Skin of body (tissue), 2 donors: Measurements from ENCODE around the gene SYNE3. TPM values are rescaled to one million over a fixed set of nuclear protein-coding genes. Genes with fewer than 3 reads are reported as not detected.
"Not testable (repeated sequence)": the region's sequence is repeated elsewhere in the genome, so short reads cannot be mapped to it uniquely, and the experiment has no call there.

Experiments
- DNase-seq: peaks from one replicate; lab custom pipeline; 2025; lab: John Stamatoyannopoulos, UW
- total RNA-seq: library from RNA; depleted of rRNA; stranded (reverse); fragments of >200 nt; gene quantifications from one replicate; pipeline ENCODE4 v1.2.3, GENCODE V29; 2014

Gene SYNE3
- total RNA-seq, 1 donor from 2014 or later, result 13.9 TPM

DNA sequence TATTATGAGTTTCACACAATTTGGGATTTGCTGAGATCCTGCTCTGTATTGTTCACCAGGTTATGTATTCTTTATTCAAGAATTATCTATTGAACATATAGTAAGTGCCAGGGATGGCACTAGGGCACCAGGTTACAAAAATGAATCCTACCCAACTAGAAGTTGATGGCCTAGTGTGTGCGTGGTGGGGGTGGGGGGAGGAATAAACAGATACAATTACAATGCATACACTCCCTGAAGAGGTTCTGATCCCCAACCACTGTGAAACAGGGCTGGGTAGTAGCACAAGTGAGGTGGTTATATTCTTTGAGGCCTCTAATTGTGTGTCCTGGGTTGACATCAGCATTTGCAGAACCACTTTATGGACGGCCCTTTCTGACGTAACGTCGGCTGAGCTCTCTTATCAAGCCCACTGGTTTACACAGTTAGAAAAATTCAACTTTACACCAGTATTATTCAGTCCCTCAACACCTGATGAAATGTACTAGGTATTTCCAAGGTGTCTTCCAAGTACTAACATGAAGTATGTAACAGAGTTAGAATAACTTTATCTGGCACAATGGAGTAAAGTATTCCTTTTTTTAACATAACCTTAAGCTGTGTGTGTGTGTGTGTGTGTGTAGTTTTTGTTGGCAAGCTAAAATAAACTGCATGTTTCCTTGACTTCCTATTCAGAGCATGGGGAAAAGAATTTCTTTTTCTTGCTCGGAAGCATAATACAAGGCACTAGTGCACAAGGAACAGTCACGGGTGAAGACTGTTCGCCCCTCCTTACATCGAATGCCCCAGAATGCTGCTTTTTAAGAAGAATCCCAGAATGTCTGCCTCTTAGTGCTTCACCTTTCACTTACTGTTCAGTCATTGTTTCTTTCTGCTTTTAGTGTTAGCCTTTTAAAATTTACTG lies 10.3 kb upstream of the SYNE3 start:
- DNase-seq, result no peak

DNA sequence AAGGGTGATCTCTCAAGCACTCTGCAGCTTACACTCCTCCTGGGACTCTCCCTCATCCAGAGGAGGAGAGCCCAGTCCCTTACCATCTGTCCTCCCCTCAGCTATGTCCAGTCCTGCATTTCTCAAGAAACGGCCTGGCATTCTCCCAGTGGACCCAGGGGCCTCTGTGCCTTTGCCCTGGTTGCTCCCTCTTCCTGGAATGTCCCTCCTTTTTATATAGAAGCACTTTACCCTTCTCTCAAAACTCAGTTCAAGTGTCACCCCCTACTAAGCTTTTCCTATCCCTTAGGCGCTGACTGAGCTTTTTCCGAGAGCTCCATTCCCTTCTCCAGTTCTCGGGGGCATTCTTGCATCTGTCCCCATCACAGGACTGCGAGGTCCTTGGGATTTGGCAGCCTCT lies 9.5 kb upstream of the SYNE3 start:
- no peak for DNase-seq

DNA sequence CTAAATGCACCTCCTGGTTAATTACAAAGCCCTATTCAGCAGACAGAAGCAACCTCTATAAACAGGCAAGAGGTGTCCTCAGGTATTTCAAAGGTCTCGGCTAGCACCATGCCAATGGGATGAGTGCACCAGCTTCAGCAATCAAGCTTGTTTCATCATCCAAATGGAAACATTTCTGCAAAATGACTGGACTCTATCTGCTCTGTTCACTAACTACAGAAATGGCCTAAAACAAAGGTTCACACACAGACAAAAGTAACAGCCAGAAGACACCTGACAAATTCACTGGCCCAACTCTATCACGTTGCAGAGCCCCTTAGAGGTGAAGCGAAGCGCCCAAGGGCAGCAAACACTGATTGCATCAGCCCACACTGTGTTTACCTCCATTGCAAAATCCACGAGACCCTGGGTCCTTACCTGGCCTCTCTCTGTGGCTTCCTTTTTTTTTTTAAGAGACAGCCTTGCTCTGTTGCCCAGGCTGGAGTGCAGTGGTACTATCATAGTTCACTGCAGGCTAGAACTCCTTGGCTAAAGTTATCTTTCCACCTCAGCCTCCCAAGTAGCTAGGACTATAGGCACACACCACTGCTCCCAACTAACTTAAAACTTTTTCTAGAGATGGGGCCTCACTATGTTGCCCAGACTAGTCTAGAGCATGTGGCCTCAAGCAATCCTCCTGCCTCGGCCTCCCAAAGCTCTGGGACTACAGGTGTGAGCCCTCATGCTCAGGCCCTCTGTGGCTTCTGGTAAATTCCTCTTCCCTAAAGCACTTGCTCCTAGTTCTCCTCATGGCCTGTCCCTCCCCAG lies 8.5 kb upstream of the SYNE3 start:
- no peak for DNase-seq

DNA sequence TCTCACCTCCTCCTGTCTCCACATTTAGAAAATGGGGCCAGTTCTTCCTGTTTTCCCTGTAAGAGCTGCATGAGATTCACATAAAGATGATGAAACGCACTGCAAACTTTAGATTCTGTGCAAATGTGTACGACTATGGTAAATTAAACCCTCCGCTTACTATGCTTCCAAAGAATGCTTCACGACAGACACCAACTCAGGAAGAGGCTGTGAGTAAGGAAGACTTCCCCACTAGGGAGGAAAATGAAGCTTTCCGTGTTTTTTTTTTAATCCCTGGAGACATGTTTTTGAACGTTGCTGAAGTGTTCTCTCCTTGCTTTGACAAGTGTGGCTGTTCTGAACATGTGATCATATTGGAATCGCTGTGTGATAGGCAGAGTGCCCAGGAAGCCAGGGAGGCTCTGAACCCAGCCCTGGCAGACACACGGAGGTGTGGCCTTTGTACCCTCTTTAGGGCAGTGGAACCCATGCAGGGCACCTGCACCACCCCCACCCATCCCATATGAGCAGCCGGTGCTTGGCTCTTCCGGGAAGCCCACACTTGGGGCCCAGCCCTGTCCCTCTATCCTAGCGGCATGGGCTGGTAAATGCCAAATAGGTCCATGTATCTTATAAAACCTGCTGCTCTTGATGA lies 7.5 kb upstream of the SYNE3 start:
- DNase-seq, result no peak

DNA sequence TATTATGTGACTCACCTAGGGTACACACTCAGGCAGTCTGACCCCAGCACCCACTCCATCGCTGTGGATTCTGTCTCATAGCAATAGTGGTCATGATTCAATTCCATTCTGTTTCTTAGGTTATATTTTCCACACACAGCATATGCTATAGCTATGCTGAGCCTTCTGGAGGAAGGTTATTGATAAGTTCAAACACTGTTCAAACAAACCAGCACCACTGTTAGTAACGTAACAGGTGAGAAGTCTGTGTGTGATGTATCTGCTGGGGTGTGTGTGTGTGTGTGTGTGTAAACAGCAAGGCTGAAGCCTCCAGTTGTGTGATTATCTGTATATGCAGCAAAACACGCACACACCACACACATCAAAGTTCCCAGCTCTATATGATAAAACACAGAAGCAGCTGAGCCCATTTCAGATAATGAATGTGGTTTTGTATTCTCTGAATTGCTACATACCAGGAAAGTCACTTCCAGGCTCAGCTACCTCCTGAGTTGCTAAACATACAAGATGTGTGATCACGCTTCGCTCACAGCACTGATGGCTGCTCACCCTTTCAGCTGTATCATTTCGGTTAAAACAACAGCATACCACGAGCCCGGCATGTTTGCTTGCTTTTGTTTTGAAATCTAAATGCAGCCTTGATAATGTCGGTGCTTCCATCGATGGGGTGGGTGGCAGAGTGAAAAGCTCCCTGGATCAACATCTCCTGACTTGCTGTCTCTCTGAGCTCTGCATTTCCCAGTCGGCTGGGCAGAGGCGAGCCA lies 6.8 kb upstream of the SYNE3 start:
- no peak for DNase-seq

DNA sequence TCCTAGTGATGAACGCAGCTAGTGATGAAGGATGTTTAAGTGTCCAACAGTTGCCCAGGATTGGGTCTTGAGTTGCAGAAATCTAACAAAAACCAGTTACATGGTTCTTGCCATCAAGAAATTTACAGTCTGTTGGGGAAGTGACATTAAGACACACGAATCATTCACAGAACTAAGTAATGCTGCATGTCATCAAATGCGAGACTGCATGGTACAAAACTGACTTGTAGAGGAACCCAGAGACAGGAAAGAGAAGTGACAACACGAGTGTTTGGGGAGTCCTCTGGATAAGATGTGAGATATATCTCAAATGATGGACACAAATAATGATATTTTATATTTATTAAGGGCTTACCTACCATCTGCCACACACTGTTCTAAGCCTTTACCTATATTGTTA lies 6.1 kb upstream of the SYNE3 start:
- no peak for DNase-seq

DNA sequence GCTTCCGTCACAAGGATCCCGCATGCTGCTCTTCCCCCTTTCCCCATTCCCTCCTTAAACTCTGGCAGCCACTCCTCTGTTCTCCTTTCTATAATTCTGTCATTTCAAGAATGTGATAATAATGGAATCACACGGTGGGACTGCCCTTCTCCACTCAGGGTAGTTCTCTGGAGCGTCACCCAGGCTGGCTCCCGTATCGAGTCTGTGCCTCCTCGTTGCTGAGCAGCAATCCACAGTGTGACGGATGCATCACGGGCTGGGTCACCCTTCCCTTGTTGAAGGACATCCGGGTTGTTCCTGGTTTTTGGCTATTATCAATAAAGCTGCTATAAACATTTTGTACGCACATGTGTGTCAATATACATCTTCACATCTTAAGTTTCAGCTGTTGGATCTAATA lies 5.7 kb upstream of the SYNE3 start:
- no peak for DNase-seq

DNA sequence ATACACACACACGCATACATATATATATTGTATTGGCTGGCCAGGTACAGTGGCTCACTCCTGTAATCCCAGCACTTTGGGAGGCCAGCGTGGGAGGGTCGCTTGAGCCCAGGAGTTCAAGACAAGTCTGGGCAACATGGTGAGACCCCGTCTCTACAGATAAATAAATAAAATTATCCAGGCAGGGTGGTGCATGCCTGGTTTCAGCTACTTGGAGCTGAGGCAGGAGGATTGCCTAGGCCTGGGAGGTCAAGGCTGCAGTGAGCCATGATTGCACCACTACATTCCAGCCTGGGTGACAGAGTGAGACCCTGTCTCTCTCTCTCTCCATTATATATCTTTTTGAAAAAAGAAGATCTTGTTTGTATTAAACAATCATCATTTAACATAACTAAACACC lies 4.6 kb upstream of the SYNE3 start:
- DNase-seq, result no peak

DNA sequence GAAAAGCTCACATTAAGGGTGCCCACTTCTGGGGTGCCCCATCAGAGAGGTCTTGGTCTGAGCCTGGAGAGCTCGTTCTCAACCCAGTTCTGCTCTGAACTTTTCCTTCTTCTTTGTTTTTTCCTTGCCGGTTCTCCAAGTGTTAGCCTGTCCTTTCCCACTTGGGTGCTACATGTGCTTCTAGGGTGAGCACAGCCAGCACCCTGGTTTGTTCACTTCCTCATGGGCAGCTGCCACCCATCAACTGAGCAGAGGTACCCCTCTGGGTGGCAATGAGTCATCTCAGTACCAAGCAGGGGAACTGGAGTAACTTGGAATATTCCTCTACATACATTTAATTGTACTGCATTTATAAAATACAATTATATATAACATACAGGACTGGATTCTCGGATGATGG lies 3.9 kb upstream of the SYNE3 start:
- no peak for DNase-seq

DNA sequence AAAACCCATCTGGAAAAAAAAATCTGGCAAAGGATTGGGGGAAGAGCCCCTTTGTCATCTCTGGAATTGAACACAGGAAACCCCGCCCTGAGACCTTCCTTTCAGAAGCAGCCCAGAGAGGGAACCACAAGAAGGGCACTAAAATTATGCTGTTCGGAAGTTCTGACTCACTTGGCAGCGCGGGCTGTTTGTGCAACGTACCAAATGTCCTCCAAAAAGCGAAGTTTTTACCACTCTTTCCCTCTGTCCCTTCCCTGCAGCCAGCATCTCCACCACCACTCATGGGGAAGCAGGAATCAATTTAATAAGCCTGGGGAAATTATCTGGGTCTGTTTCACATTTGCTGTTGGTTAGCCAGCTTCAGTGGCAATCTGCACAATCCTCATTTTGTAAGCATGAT lies 3.2 kb upstream of the SYNE3 start:
- peak; percentile 52 for DNase-seq

DNA sequence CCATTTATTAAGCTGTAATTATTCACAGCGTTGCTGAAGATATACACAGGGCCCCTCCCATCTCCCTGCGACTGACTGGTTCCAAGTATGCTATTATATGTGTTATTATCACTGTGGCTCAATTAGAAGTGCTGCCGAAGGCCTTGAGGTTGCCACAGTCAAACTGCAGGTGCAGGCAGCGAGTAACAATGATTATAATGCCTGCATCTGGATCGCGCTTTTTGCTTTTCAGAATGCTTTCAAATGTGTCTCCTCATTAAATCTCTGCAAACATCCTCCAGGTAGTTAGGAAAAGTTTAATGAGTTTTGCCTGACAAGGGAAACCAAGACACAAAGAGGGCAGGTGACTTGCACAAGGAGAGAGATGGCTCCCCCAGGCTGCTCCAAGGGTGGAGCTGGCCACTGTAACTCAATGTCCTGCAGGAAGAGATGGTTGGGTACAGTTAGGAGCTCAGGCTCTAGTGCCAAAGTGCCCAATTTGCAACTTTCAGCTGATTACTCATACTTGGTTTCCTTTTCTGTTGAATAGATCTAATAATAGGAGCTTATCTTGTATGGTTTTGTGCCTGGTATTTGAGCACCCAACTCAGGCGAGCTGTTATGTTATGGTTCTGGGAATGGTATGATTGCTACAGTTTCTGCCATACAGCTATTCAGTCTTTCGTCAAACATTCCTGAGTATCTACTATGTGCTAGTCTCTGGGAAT lies 1.7 kb upstream of the SYNE3 start:
- DNase-seq, result no peak

DNA sequence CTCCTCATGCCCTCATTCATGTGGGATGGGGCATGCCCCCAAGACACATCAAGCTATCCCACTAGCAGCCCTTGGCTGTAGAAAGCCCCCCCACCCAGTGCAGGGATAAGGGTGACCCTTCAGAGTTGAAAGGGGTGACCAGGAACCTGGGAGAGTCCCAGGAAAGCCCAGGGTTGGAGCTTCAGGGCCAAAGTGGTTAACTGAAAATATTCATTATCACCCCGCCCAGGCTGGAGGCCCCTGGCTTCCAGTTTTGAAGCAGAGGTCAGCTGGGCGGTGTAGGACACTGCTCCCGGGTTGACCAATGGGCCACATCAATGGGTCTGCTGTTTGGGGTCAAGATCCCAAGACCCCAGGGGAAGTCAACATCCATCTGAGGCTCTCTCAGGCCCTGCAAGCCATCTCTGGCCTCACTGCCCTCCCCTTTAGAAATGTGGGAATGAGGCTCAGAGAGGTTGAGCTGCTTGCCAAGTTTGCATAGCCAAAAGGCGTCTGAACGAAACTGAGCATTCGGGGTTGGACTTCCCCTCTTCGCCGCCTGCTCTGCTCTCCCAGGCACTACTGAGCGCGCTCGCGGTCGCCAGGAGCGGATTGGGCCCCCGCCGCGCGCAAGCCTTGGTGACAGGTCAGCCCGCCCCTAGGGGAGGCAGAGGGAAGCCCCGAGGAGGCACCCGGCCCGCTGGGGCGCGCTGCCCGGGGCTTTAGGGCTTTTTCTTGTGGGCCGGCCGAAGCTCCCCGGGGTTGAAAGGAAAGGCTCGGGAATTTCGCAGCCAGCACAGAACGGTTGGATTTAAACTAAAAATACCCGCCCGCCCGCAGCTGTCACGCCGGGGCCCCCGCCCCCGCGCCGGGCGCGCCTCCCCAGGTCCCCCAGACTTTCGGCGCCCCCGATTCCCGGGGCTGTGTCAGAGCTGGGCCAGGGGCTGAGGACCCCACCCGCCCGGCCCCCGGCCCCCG lies 576 bp downstream of the SYNE3 start:
- DNase-seq, result peak; percentile 49

DNA sequence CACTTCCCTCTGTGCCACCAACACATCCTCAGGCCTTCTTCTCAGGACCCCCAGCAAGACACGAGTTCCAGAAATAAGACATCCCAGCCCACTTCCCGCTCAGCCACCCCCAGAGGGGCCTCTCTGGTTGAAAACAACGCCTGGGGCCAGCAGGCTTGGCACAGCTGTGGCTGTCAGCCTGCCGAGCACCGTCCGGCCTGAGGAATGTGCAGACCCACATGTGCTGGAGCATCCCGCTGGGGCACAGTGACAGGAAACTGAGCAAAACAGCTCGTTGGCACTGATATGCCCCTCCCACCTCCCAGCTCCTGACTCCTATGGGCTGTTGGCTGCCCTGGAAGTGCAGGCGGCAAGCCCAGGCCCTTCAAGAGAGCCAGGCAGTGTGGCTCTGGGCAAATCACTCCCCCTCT lies 1.4 kb downstream of the SYNE3 start:
- DNase-seq, result peak; percentile 30

DNA sequence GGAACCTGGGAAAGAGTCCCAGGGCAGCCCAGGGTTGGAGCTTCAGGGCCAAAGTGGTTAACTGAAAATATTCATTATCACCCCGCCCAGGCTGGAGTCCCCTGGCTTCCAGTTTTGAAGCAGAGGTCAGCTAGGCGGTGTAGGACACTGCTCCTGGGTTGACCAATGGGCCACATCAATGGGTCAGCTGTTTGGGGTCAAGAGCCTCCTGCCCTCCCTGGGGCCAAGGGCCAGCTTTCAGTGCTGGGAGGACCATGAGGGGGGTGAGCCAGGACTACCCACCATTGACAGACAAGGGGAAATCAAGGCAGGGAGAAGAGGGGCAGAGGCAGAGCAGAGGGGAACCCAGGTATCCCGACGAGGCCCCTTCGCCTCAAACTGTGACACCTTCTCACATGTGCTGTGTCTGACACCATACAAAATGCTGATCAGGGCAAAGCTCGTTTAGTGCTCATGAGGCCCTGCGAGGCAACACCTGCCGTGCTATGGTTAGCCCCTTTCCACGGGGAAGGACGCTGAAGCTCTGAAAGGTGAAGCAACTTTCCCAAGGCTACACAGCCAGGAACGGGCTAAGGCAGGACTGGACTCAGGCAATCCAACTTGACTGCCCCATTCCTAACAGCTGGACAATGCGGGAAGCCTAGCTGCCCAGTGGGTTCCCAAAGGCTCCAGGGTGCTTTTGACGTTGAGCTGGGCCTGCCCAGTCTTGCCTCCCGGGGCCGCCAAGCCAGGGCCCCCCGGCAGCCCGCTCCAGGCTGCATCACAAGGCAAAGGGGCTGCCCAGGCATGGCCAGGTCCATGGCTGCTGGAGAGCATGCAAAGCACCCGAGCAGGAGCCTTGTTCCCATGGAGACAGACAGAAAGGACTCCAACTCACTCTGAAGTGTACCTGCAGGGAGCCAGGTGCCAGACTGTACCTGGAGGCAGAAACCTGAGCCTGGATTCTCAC lies 2.0 kb downstream of the SYNE3 start:
- no peak for DNase-seq

DNA sequence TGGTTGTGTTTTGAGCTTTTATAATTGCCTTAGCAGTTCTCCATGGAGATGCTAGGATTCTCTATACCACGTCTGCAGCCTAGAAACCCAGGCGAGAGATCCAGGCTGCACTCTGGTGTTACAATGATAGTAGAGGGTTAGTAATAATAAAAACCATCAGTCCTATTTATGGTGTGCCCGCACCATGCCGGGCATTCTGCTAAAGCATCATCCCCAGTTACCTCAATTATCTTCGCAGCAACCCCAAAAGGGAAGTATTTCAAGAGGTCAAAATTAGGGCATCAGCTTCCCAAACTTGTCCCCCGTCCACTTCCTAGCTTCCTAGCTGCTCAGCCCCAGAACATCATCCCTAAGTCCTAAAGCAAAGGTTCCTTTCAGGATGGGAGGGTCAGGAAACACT lies 3.2 kb downstream of the SYNE3 start:
- no peak for DNase-seq

DNA sequence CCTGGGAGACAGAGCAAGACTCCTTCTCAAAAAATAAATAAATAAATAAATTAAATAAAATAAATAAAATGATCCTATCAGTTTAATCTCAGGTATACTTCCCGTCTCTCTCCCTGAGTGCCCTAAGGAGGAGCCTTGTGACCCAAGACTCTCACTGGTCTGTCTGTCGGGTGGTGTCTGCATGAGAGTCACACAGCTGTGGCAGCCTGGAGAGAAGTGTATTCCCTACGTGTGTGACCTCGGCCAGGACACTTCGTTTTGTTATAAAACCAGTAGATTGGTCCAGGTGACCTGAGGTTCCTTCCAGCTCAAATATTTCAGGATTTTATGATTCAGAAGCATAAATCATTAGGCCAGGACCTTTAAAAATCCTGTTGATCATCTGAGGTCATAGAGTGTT lies 4.8 kb downstream of the SYNE3 start:
- DNase-seq, result no peak

DNA sequence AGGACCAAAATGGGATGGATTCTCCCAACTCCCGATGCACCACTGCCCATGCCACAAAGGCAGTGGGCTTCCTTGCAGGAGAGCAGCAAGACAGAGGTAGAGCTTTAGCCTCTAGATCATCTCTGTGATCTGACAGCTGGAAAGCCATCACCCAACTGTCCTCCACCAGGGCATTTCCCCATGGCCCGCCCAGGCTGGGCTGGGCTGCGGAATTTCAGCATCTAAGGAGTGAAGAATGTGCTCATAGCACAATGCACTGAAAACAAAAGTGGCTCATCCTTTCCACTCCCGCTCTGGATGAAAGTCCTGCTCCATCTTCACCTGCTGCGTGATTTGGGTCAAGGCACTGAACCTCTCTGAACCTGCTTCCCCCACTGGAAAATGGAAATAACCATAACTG lies 5.6 kb downstream of the SYNE3 start:
- DNase-seq, result no peak

DNA sequence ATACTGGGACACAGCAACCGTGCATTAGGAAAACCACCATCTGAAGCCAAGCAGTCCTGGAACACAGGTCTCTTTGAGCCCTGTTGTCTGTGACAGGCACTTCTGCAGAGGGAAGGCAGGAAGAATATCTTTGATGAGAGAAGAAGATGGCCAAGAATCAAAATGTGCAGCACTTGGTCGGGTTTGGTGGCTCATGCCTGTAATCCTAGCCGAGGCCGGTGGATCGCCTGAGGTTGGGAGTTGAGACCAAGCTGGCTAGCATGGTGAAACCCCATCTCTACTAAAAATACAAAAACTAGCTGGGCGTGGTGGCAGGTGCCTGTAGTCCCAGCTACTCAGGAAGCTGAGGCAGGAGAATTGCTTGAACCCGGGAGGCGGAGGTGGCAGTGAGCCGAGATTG lies 6.1 kb downstream of the SYNE3 start:
- not testable (repeated sequence) for DNase-seq
